GM19463 (cell line): Measurements from ENCODE around the gene GTF3C5.
"Not testable (repeated sequence)": the region's sequence is repeated elsewhere in the genome, so short reads cannot be mapped to it uniquely, and the experiment has no call there.

Source experiments
- ATAC-seq: cut with Tn5 transposase; IDR thresholded peaks from one replicate; pipeline ENCODE4 v1.9.1; 2021; ENCODE audit warnings: mild to moderate bottlenecking, moderate library complexity; ENCODE audit not compliant: unreplicated experiment

Gene GTF3C5

GRCh38 chr9:132995879-132996278, 34.9 kb upstream of the GTF3C5 start:
- no peak for ATAC-seq

- ATAC-seq = no peak
Measured at GRCh38 chr9:132996526-132996925, 34.3 kb upstream of the GTF3C5 start.

- no peak for ATAC-seq
Measured at GRCh38 chr9:132997591-132997990, 33.2 kb upstream of the GTF3C5 start.

- not testable (repeated sequence) for ATAC-seq
Measured at GRCh38 chr9:132998221-132998620, 32.6 kb upstream of the GTF3C5 start.

- no peak for ATAC-seq
Measured at GRCh38 chr9:132998831-132999635, 31.8 kb upstream of the GTF3C5 start.

- ATAC-seq = no peak
Measured at GRCh38 chr9:133002147-133003070, 28.4 kb upstream of the GTF3C5 start.

- no peak for ATAC-seq
Measured at GRCh38 chr9:133003071-133003461, 27.7 kb upstream of the GTF3C5 start.

- ATAC-seq = no peak
Measured at GRCh38 chr9:133003671-133004090, 27.1 kb upstream of the GTF3C5 start.

- ATAC-seq = no peak
Measured at GRCh38 chr9:133004091-133004998, 26.5 kb upstream of the GTF3C5 start.

GRCh38 chr9:133004999-133005760, 25.6 kb upstream of the GTF3C5 start:
- ATAC-seq = no peak

- ATAC-seq = no peak
Measured at GRCh38 chr9:133005957-133006356, 24.8 kb upstream of the GTF3C5 start.

GRCh38 chr9:133006731-133007352, 24.0 kb upstream of the GTF3C5 start:
- ATAC-seq = no peak

- no peak for ATAC-seq
Measured at GRCh38 chr9:133008406-133008805, 22.4 kb upstream of the GTF3C5 start.

- no peak for ATAC-seq
Measured at GRCh38 chr9:133008824-133009223, 22.0 kb upstream of the GTF3C5 start.

GRCh38 chr9:133009906-133010582, 20.8 kb upstream of the GTF3C5 start:
- ATAC-seq = no peak

- no peak for ATAC-seq
Measured at GRCh38 chr9:133014696-133015095, 16.1 kb upstream of the GTF3C5 start.

GRCh38 chr9:133023117-133023890, 7.5 kb upstream of the GTF3C5 start:
- no peak for ATAC-seq

- ATAC-seq = no peak
Measured at GRCh38 chr9:133026426-133026825, 4.4 kb upstream of the GTF3C5 start.
